Endothelial cell (in vitro differentiated cells): Measurements from ENCODE around the gene SLAMF8. TPM values are rescaled to one million over a fixed set of nuclear protein-coding genes. Genes with fewer than 3 reads are reported as not detected.

Experiments used
- DNase-seq: peaks from one replicate; pipeline ENCODE4 v3.0.0; 2021; ENCODE audit warnings: low spot score
- H3K27ac Mint-ChIP-seq: one replicate; pipeline ENCODE4 v1.8.0; 2021; ENCODE audit warnings: mixed read lengths, inconsistent platforms; ENCODE audit not compliant: unreplicated experiment
- H3K27me3 Mint-ChIP-seq: one replicate; pipeline ENCODE4 v1.8.0; 2021; ENCODE audit warnings: mild to moderate bottlenecking, moderate library complexity, mixed read lengths, inconsistent platforms; ENCODE audit not compliant: unreplicated experiment
- H3K36me3 Mint-ChIP-seq: one replicate; pipeline ENCODE4 v1.8.0; 2021; ENCODE audit warnings: mild to moderate bottlenecking, low read depth, mixed read lengths, inconsistent platforms; ENCODE audit not compliant: unreplicated experiment
- H3K4me1 Mint-ChIP-seq: one replicate; pipeline ENCODE4 v1.8.0; 2021; ENCODE audit warnings: mild to moderate bottlenecking, mixed read lengths, inconsistent platforms; ENCODE audit not compliant: unreplicated experiment
- H3K4me3 Mint-ChIP-seq: one replicate; pipeline ENCODE4 v1.8.0; 2021; ENCODE audit warnings: mild to moderate bottlenecking, mixed read lengths, inconsistent platforms; ENCODE audit not compliant: unreplicated experiment
- H3K9me3 Mint-ChIP-seq: one replicate; pipeline ENCODE4 v1.8.0; 2021; ENCODE audit warnings: mixed read lengths, inconsistent platforms; ENCODE audit not compliant: unreplicated experiment
- CTCF ChIP-seq: fragments of 200-600 bp; sonication (generic); IDR thresholded peaks from one replicate; pipeline ENCODE4 v1.5.0; 2021; ENCODE audit warnings: antibody characterized with exemption; ENCODE audit not compliant: unreplicated experiment
- total RNA-seq: library from RNA; stranded (reverse); fragmentation: NEBNext Ultra II Directional; extraction: Animal tissue kit (Norgen Biotek cat#: 25700); gene quantifications from one replicate; pipeline ENCODE4 v1.2.1, GENCODE V29; 2021; ENCODE audit not compliant: unreplicated experiment

The SLAMF8 gene
- total RNA-seq, 1 donor from 2014 or later, result not detected

GRCh38 chr1:159800177-159800930 is 26.3 kb upstream of the SLAMF8 start:
- Mint-ChIP-seq H3K36me3 (no peaks in the 10 kb centered on the region), H3K9me3 (no peaks in the 10 kb centered on the region), H3K4me3 (no peak overlapping the region), H3K27ac (no peak overlapping the region), H3K4me1 (no peaks in the 10 kb centered on the region), H3K27me3 (peaks cover 3% of the 10 kb centered on the region)
- DNase-seq, result no peak
- no peak for TF ChIP-seq CTCF

- Mint-ChIP-seq H3K27ac (no peak within 1 kb of the TSS), H3K4me1 (peaks cover 4% of the 10 kb centered on the region), H3K4me3 (no peak within 1 kb of the TSS), H3K36me3 (peaks cover 4% of the 10 kb centered on the region), H3K27me3 (peaks cover 2% of the 10 kb centered on the region), H3K9me3 (no peaks in the 10 kb centered on the region)
- TF ChIP-seq CTCF, result no peak
- DNase-seq, result no peak
These were observed 24.6 kb upstream of the SLAMF8 start, which contains the start of gene FCRL6 for GRCh38 chr1:159802111-159802510. FCRL6 (plus strand) TSS chr1:159802360; CDS start chr1:159802425, 65 bp downstream.

GRCh38 chr1:159803956-159804689 is 22.6 kb upstream of the SLAMF8 start:
- no peak for TF ChIP-seq CTCF
- no peak overlapping the region for H3K27ac Mint-ChIP-seq
- DNase-seq, result no peak
- H3K36me3 Mint-ChIP-seq, result peaks cover 4% of the 10 kb centered on the region
- no peak overlapping the region for H3K4me3 Mint-ChIP-seq
- peaks cover 6% of the 10 kb centered on the region for H3K4me1 Mint-ChIP-seq
- peaks cover 6% of the 10 kb centered on the region for H3K27me3 Mint-ChIP-seq
- no peaks in the 10 kb centered on the region for H3K9me3 Mint-ChIP-seq

- no peak for TF ChIP-seq CTCF
- Mint-ChIP-seq H3K27ac (no peak overlapping the region), H3K36me3 (peaks cover 4% of the 10 kb centered on the region), H3K4me1 (peaks cover 6% of the 10 kb centered on the region), H3K27me3 (peaks cover 6% of the 10 kb centered on the region), H3K4me3 (no peak overlapping the region), H3K9me3 (no peaks in the 10 kb centered on the region)
- no peak for DNase-seq
These were observed 21.7 kb upstream of the SLAMF8 start for GRCh38 chr1:159804924-159805323.

GRCh38 chr1:159815926-159816325 is 10.7 kb upstream of the SLAMF8 start:
- Mint-ChIP-seq H3K4me3 (no peak overlapping the region), H3K27me3 (peaks cover 4% of the 10 kb centered on the region), H3K4me1 (no peaks in the 10 kb centered on the region), H3K9me3 (no peaks in the 10 kb centered on the region), H3K27ac (no peak overlapping the region), H3K36me3 (no peaks in the 10 kb centered on the region)
- DNase-seq, result no peak
- no peak for TF ChIP-seq CTCF
